ENCODE data around the gene ATRNL1.

ATRNL1 gene

GRCh38 chr10:115957012-115957399 lies 863.8 kb downstream of the ATRNL1 start:
- Histone ChIP-seq H3K27me3 (ENCODE audit: control insufficient read depth, insufficient read depth, low read length, poor library complexity, severe bottlenecking) (no peaks in the 10 kb centered on the region), H3K4me1 (ENCODE audit: control insufficient read depth, insufficient read depth, low read length) (no peaks in the 10 kb centered on the region), H3K9me3 (ENCODE audit: control insufficient read depth, low read length) (no peaks in the 10 kb centered on the region), H3K27ac (ENCODE audit: insufficient read depth, low read depth, low read length, poor library complexity, severe bottlenecking) (no peak overlapping the region), H3K36me3 (ENCODE audit: control insufficient read depth, insufficient read depth, low read length) (no peaks in the 10 kb centered on the region), H3K4me3 (ENCODE audit: insufficient read depth, low read depth, low read length) (no peak overlapping the region)
- WGBS, 2 experiments = 92 to 96% methylated on average over 2 of the region's 2 CpGs

GRCh38 chr10:115957786-115958442 lies 864.7 kb downstream of the ATRNL1 start:
- WGBS, 2 experiments = 91 to 93% methylated on average over 4 to 5 of the region's 5 CpGs
- Histone ChIP-seq H3K9me3 (ENCODE audit: control insufficient read depth, low read length) (no peaks in the 10 kb centered on the region), H3K36me3 (ENCODE audit: control insufficient read depth, insufficient read depth, low read length) (no peaks in the 10 kb centered on the region), H3K27me3 (ENCODE audit: control insufficient read depth, insufficient read depth, low read length, poor library complexity, severe bottlenecking) (no peaks in the 10 kb centered on the region), H3K27ac (ENCODE audit: insufficient read depth, low read depth, low read length, poor library complexity, severe bottlenecking) (no peak overlapping the region), H3K4me3 (ENCODE audit: insufficient read depth, low read depth, low read length) (no peak overlapping the region), H3K4me1 (ENCODE audit: control insufficient read depth, insufficient read depth, low read length) (no peaks in the 10 kb centered on the region)

GRCh38 chr10:115963848-115964247 lies 870.7 kb downstream of the ATRNL1 start:
- H3K9me3 ChIP-seq (ENCODE audit: control insufficient read depth, low read length) = no peaks in the 10 kb centered on the region
- WGBS, 2 experiments = 60 to 73% methylated on average over 6 of the region's 6 CpGs
- peaks cover 4% of the 10 kb centered on the region for H3K4me1 ChIP-seq (ENCODE audit: control insufficient read depth, insufficient read depth, low read length)
- H3K27me3 ChIP-seq (ENCODE audit: control insufficient read depth, insufficient read depth, low read length, poor library complexity, severe bottlenecking) = no peaks in the 10 kb centered on the region
- H3K27ac ChIP-seq (ENCODE audit: insufficient read depth, low read depth, low read length, poor library complexity, severe bottlenecking) = no peak overlapping the region
- no peak overlapping the region for H3K4me3 ChIP-seq (ENCODE audit: insufficient read depth, low read depth, low read length)
- H3K36me3 ChIP-seq (ENCODE audit: control insufficient read depth, insufficient read depth, low read length) = no peaks in the 10 kb centered on the region

- Histone ChIP-seq H3K4me1 (ENCODE audit: control insufficient read depth, insufficient read depth, low read length) (peaks cover 4% of the 10 kb centered on the region), H3K27ac (ENCODE audit: insufficient read depth, low read depth, low read length, poor library complexity, severe bottlenecking) (no peak overlapping the region), H3K4me3 (ENCODE audit: insufficient read depth, low read depth, low read length) (no peak overlapping the region), H3K36me3 (ENCODE audit: control insufficient read depth, insufficient read depth, low read length) (no peaks in the 10 kb centered on the region), H3K9me3 (ENCODE audit: control insufficient read depth, low read length) (no peaks in the 10 kb centered on the region), H3K27me3 (ENCODE audit: control insufficient read depth, insufficient read depth, low read length, poor library complexity, severe bottlenecking) (no peaks in the 10 kb centered on the region)
- 94 to 95% methylated on average over 5 of the region's 5 CpGs for WGBS, 2 experiments
Measured at GRCh38 chr10:115964827-115965226, 871.7 kb downstream of the ATRNL1 start.

GRCh38 chr10:115965376-115965775 lies 872.2 kb downstream of the ATRNL1 start:
- H3K27ac ChIP-seq (ENCODE audit: insufficient read depth, low read depth, low read length, poor library complexity, severe bottlenecking) = no peak overlapping the region
- no peaks in the 10 kb centered on the region for H3K9me3 ChIP-seq (ENCODE audit: control insufficient read depth, low read length)
- H3K27me3 ChIP-seq (ENCODE audit: control insufficient read depth, insufficient read depth, low read length, poor library complexity, severe bottlenecking) = no peaks in the 10 kb centered on the region
- WGBS, 2 experiments = 89 to 95% methylated on average over 7 of the region's 7 CpGs
- no peak overlapping the region for H3K4me3 ChIP-seq (ENCODE audit: insufficient read depth, low read depth, low read length)
- H3K36me3 ChIP-seq (ENCODE audit: control insufficient read depth, insufficient read depth, low read length) = no peaks in the 10 kb centered on the region
- peaks cover 4% of the 10 kb centered on the region for H3K4me1 ChIP-seq (ENCODE audit: control insufficient read depth, insufficient read depth, low read length)

- H3K27me3 ChIP-seq (ENCODE audit: control insufficient read depth, insufficient read depth, low read length, poor library complexity, severe bottlenecking) = no peaks in the 10 kb centered on the region
- H3K4me1 ChIP-seq (ENCODE audit: control insufficient read depth, insufficient read depth, low read length) = peaks cover 4% of the 10 kb centered on the region
- H3K27ac ChIP-seq (ENCODE audit: insufficient read depth, low read depth, low read length, poor library complexity, severe bottlenecking) = no peak overlapping the region
- no peak overlapping the region for H3K4me3 ChIP-seq (ENCODE audit: insufficient read depth, low read depth, low read length)
- no peaks in the 10 kb centered on the region for H3K9me3 ChIP-seq (ENCODE audit: control insufficient read depth, low read length)
- whole genome bisulfite sequencing, 2 experiments = 95% methylated on average over 3 of the region's 3 CpGs
- no peaks in the 10 kb centered on the region for H3K36me3 ChIP-seq (ENCODE audit: control insufficient read depth, insufficient read depth, low read length)
Measured at GRCh38 chr10:115968236-115968635, 875.1 kb downstream of the ATRNL1 start.

- Histone ChIP-seq H3K4me3 (ENCODE audit: insufficient read depth, low read depth, low read length) (no peak overlapping the region), H3K27ac (ENCODE audit: insufficient read depth, low read depth, low read length, poor library complexity, severe bottlenecking) (no peak overlapping the region), H3K4me1 (ENCODE audit: control insufficient read depth, insufficient read depth, low read length) (no peaks in the 10 kb centered on the region), H3K9me3 (ENCODE audit: control insufficient read depth, low read length) (no peaks in the 10 kb centered on the region), H3K27me3 (ENCODE audit: control insufficient read depth, insufficient read depth, low read length, poor library complexity, severe bottlenecking) (no peaks in the 10 kb centered on the region), H3K36me3 (ENCODE audit: control insufficient read depth, insufficient read depth, low read length) (no peaks in the 10 kb centered on the region)
- 87 to 92% methylated on average over 11 of the region's 11 CpGs for WGBS, 2 experiments
Measured at GRCh38 chr10:115969591-115969990, 876.4 kb downstream of the ATRNL1 start.

GRCh38 chr10:115971921-115972320 lies 878.8 kb downstream of the ATRNL1 start:
- H3K4me3 ChIP-seq (ENCODE audit: insufficient read depth, low read depth, low read length) = no peak overlapping the region
- H3K27me3 ChIP-seq (ENCODE audit: control insufficient read depth, insufficient read depth, low read length, poor library complexity, severe bottlenecking) = no peaks in the 10 kb centered on the region
- WGBS, 2 experiments = 91 to 93% methylated on average over 6 of the region's 6 CpGs
- no peaks in the 10 kb centered on the region for H3K4me1 ChIP-seq (ENCODE audit: control insufficient read depth, insufficient read depth, low read length)
- no peaks in the 10 kb centered on the region for H3K36me3 ChIP-seq (ENCODE audit: control insufficient read depth, insufficient read depth, low read length)
- H3K9me3 ChIP-seq (ENCODE audit: control insufficient read depth, low read length) = no peaks in the 10 kb centered on the region
- no peak overlapping the region for H3K27ac ChIP-seq (ENCODE audit: insufficient read depth, low read depth, low read length, poor library complexity, severe bottlenecking)

GRCh38 chr10:115972426-115972825 lies 879.3 kb downstream of the ATRNL1 start:
- 75 to 77% methylated on average over 11 of the region's 11 CpGs for WGBS, 2 experiments

GRCh38 chr10:115974351-115974750 lies 881.2 kb downstream of the ATRNL1 start:
- Histone ChIP-seq H3K4me3 (ENCODE audit: insufficient read depth, low read depth, low read length) (no peak overlapping the region), H3K4me1 (ENCODE audit: control insufficient read depth, insufficient read depth, low read length) (no peaks in the 10 kb centered on the region), H3K27ac (ENCODE audit: insufficient read depth, low read depth, low read length, poor library complexity, severe bottlenecking) (no peak overlapping the region), H3K27me3 (ENCODE audit: control insufficient read depth, insufficient read depth, low read length, poor library complexity, severe bottlenecking) (no peaks in the 10 kb centered on the region), H3K9me3 (ENCODE audit: control insufficient read depth, low read length) (no peaks in the 10 kb centered on the region), H3K36me3 (ENCODE audit: control insufficient read depth, insufficient read depth, low read length) (no peaks in the 10 kb centered on the region)
- 90% methylated on average over 4 of the region's 4 CpGs for WGBS, 2 experiments

More at GRCh38 chr10:115972426-115972825, 879.3 kb downstream of the ATRNL1 start:
- no peak overlapping the region for H3K27ac ChIP-seq (ENCODE audit: insufficient read depth, low read depth, low read length, poor library complexity, severe bottlenecking)
- no peaks in the 10 kb centered on the region for H3K4me1 ChIP-seq (ENCODE audit: control insufficient read depth, insufficient read depth, low read length)
- H3K4me3 ChIP-seq (ENCODE audit: insufficient read depth, low read depth, low read length) = no peak overlapping the region
- H3K36me3 ChIP-seq (ENCODE audit: control insufficient read depth, insufficient read depth, low read length) = no peaks in the 10 kb centered on the region
- H3K9me3 ChIP-seq (ENCODE audit: control insufficient read depth, low read length) = no peaks in the 10 kb centered on the region
- H3K27me3 ChIP-seq (ENCODE audit: control insufficient read depth, insufficient read depth, low read length, poor library complexity, severe bottlenecking) = no peaks in the 10 kb centered on the region
